CD8-positive, alpha-beta memory T cell (primary cell): ENCODE data around the gene HSD17B7. TPM values are rescaled to one million over a fixed set of nuclear protein-coding genes. Genes with fewer than 3 reads are reported as not detected.

ENCODE experiments used
- polyA plus RNA-seq: library from polyadenylated mRNA; unstranded; fragments of 300-500 nt; fragmentation: Illumina TruSeq; gene quantifications from one replicate; pipeline ENCODE4 v1.2.3, GENCODE V29; 2021
- total RNA-seq, 2 experiments: library from RNA; stranded (reverse); gene quantifications; one replicate each; pipeline ENCODE4 v1.2.3, GENCODE V29; 2021

Gene HSD17B7
- total and polyA plus RNA-seq, 3 experiments from 2014 or later: 18.7 to 22.6 (median 20.4) TPM

Other genes with a start within 250 kb of the HSD17B7 start
- 10 to 100 TPM; 36.6 to 37.2 TPM for gene UAP1, start 229.0 kb upstream of the HSD17B7 start, total RNA-seq
- 37.9 TPM for gene UAP1, start 229.0 kb upstream of the HSD17B7 start, polyA plus RNA-seq
- under 1 TPM; 0.13 to 0.20 TPM for gene DDR2, start 158.2 kb upstream of the HSD17B7 start, total RNA-seq
- 0.09 TPM for gene DDR2, start 158.2 kb upstream of the HSD17B7 start, polyA plus RNA-seq
- not detected for gene CCDC190, start 70.5 kb downstream of the HSD17B7 start, total RNA-seq
- gene CCDC190, start 70.5 kb downstream of the HSD17B7 start, polyA plus RNA-seq: not detected